Body of pancreas (tissue), 4 donors: ENCODE results near the gene FBXL20. TPM values are rescaled to one million over a fixed set of nuclear protein-coding genes. Genes with fewer than 3 reads are reported as not detected.

Experiments used
- ATAC-seq: fragments of 150-250 bp; one replicate; pipeline ENCODE4 v1.9.1; 2016
- DNase-seq, 4 donors: peaks; one replicate each; pipeline ENCODE4 v3.0.0-alpha.2; 2019
- H3K27ac ChIP-seq, 4 donors: fragments of 200-600 bp; sonication (generic); 1 replicate in 3 of 4; 2 replicates in 1 of 4; pipeline versions ENCODE4 v1.5.1 to v1.6.1; 2016 to 2019; ENCODE audit warnings: mild to moderate bottlenecking in 1 of 4, mixed read lengths in 1 of 4, moderate library complexity in 1 of 4
- H3K27me3 ChIP-seq, 2 donors: fragments of 200-600 bp; sonication (generic); one replicate each; pipeline ENCODE4 v1.6.0; 2016; ENCODE audit warnings: mild to moderate bottlenecking in 1 of 2
- H3K36me3 ChIP-seq, 2 donors: fragments of 200-600 bp; sonication (generic); replicated peaks in 1 of 2; 2 replicates each; pipeline ENCODE4 v1.5.1; 2016; ENCODE audit warnings: low read depth in 2 of 2; ENCODE audit not compliant: insufficient read depth in 1 of 2
- H3K4me1 ChIP-seq: fragments of 200-600 bp; sonication (generic); one replicate; pipeline ENCODE4 v1.6.0; 2016
- H3K4me3 ChIP-seq, 2 donors: fragments of 200-600 bp; sonication (generic); 1 replicate in 1 of 2; 2 replicates in 1 of 2; pipeline ENCODE4 v1.5.1; 2016 to 2019
- H3K9me3 ChIP-seq, 3 donors: fragments of 200-600 bp; sonication (generic); 1 replicate in 2 of 3; 2 replicates in 1 of 3; pipeline ENCODE4 v1.5.1; 2016
- POLR2A ChIP-seq, 3 donors: fragments of 450-650 bp; IDR thresholded peaks; one replicate each; pipeline ENCODE4 v1.6.1; 2016; ENCODE audit warnings: antibody characterized with exemption in 3 of 3, mild to moderate bottlenecking in 2 of 3
- WGBS, 2 donors: methylation state at CpG; one replicate each; pipeline ENCODE4 v1.1.5; 2017; 5-methylcytosine and 5-hydroxymethylcytosine counted together
- intact Hi-C: fragments of 100-400 bp; cut with DNase I; formaldehyde crosslinking; loops from one replicate; pipeline ENCODE4 v1.15.1; 2023
- total RNA-seq, 2 donors: library from RNA; depleted of rRNA; stranded (reverse); fragments of >200 nt; gene quantifications; one replicate each; pipeline ENCODE4 v1.1.0, GENCODE V29; 2016
- TF ChIP-seq, protein P1 (sequence below), 7 experiments: fragments of 450-650 bp in 4 of 7; fragments of 200-600 bp in 3 of 7; sonication (generic) in 3 of 7; IDR thresholded peaks; one replicate each; pipeline ENCODE4 v1.5.1; 2016 to 2019; ENCODE audit warnings: antibody characterized with exemption in 7 of 7

FBXL20 gene
- total RNA-seq, 2 donors from 2014 or later, result 6.7 to 11.9 TPM

DNA sequence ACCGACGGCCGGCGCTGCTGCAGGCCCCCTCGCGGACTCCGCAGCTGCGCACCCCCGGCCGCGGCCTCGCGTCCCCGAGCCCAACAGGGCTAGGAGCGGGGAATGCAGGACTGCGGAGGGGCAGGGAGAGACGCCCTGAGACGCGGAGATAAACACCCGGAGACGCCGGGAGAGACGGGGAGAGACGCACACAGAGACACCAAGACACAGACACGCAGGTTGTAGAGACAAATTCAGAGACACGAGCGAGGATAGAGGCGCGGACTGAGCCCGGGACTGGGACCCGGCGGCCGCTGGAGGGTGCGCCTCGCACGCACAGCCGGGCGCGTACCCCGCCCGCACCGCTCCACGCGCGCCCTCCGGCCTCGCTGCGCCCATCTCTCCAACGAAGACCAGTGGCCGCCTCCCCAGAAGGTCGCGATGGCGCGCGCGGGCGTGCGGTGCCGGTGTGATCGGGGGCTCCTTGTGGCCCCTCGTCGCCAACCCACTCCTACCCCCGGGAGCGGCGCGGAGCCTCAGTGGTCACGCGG, 176.6 kb downstream of the FBXL20 start:
- intact Hi-C loops, result no loop called here
- no peak for TF ChIP-seq POLR2A (IDR thresholded peaks at IDR 0.05)
- TF ChIP-seq, protein P1, sequence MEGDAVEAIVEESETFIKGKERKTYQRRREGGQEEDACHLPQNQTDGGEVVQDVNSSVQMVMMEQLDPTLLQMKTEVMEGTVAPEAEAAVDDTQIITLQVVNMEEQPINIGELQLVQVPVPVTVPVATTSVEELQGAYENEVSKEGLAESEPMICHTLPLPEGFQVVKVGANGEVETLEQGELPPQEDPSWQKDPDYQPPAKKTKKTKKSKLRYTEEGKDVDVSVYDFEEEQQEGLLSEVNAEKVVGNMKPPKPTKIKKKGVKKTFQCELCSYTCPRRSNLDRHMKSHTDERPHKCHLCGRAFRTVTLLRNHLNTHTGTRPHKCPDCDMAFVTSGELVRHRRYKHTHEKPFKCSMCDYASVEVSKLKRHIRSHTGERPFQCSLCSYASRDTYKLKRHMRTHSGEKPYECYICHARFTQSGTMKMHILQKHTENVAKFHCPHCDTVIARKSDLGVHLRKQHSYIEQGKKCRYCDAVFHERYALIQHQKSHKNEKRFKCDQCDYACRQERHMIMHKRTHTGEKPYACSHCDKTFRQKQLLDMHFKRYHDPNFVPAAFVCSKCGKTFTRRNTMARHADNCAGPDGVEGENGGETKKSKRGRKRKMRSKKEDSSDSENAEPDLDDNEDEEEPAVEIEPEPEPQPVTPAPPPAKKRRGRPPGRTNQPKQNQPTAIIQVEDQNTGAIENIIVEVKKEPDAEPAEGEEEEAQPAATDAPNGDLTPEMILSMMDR (IDR thresholded peaks at IDR 0.05), result no peak
- H3K4me1 ChIP-seq, result peaks cover 15% of the 10 kb centered on the region
- WGBS, 2 donors, result 1 to 3% methylated on average over 33 to 59 of the region's 68 CpGs
- ATAC-seq (no peak), DNase-seq (no peak)
- H3K36me3 ChIP-seq, result no peaks in the 10 kb centered on the region
- H3K27me3 ChIP-seq, result peaks cover 0 to 7% of the 10 kb centered on the region in 2 donors
- no peak overlapping the region for H3K27ac ChIP-seq
- H3K9me3 ChIP-seq, result no peaks in the 10 kb centered on the region
- H3K4me3 ChIP-seq, result no peak overlapping the region

GRCh38 chr17:39223907-39224777, 177.3 kb downstream of the FBXL20 start:
- Histone ChIP-seq H3K4me3 (no peak overlapping the region), H3K9me3 (no peaks in the 10 kb centered on the region), H3K4me1 (peaks cover 15% of the 10 kb centered on the region), H3K27ac (no peak overlapping the region), H3K27me3 (peaks cover 0 to 7% of the 10 kb centered on the region in 2 donors), H3K36me3 (no peaks in the 10 kb centered on the region)
- 22 to 33% methylated on average over 24 to 33 of the region's 33 CpGs for WGBS, 2 donors
- intact Hi-C loops, result no loop called here
- ATAC-seq (no peak), DNase-seq (no peak)
- TF ChIP-seq, protein P1 (IDR thresholded peaks at IDR 0.05), result no peak
- no peak for TF ChIP-seq POLR2A (IDR thresholded peaks at IDR 0.05)

- TF ChIP-seq, protein P1 (IDR thresholded peaks at IDR 0.05), result no peak
- no peak for TF ChIP-seq POLR2A (IDR thresholded peaks at IDR 0.05)
- no peak for DNase-seq
- Histone ChIP-seq H3K27ac (no peak overlapping the region), H3K9me3 (no peaks in the 10 kb centered on the region), H3K4me1 (peaks cover 15% of the 10 kb centered on the region), H3K27me3 (peaks cover 0 to 7% of the 10 kb centered on the region in 2 donors), H3K36me3 (no peaks in the 10 kb centered on the region), H3K4me3 (no peak overlapping the region)
- ATAC-seq, result no peak
- 71 to 73% methylated on average over 7 of the region's 9 CpGs for WGBS, 2 donors
- intact Hi-C loops, result no loop called here
Measured at GRCh38 chr17:39222866-39223834, 178.3 kb downstream of the FBXL20 start.

DNA sequence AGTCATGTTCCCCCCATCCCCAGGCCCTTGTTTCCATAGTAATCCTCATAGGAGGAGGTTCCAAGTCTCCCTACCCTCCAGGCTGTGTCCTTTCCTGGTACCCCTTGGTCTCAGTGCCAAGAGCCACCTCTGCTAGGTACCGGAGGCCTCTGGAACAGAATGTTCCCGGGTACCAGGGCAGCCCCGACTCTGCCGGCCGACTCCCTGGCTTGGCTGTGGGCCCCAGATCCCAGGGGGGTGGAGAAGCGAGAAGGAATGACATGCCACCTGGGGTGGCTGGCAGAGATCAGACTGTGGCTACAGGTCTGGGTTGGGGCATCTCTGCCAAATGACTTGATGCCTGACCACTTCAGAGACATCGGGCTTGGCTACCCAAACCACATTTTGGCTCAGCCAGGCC, 179.3 kb downstream of the FBXL20 start:
- no peaks in the 10 kb centered on the region for H3K9me3 ChIP-seq
- H3K4me1 ChIP-seq, result peaks cover 15% of the 10 kb centered on the region
- DNase-seq (no peak), ATAC-seq (no peak)
- H3K27ac ChIP-seq, result no peak overlapping the region
- intact Hi-C loops, result no loop called here
- no peak for TF ChIP-seq POLR2A (IDR thresholded peaks at IDR 0.05)
- TF ChIP-seq, protein P1 (IDR thresholded peaks at IDR 0.05), result no peak
- WGBS, 2 donors, result 70 to 78% methylated on average over 4 to 7 of the region's 7 CpGs
- H3K4me3 ChIP-seq, result no peak overlapping the region
- H3K36me3 ChIP-seq, result no peaks in the 10 kb centered on the region
- H3K27me3 ChIP-seq, result peaks cover 0 to 7% of the 10 kb centered on the region in 2 donors
